Measurements from ENCODE around the gene ANXA4. TPM values are rescaled to one million over a fixed set of nuclear protein-coding genes. Genes with fewer than 3 reads are reported as not detected.
"Not testable (repeated sequence)": the region's sequence is repeated elsewhere in the genome, so short reads cannot be mapped to it uniquely, and the experiment has no call there.

The ANXA4 gene
- total RNA-seq, 1 donor from 2014 or later = 45.1 TPM

GRCh38 chr2:69768789-69769188 is 26.9 kb downstream of the ANXA4 start:
- no peaks in the 10 kb centered on the region for H3K9me3 Mint-ChIP-seq
- peaks cover 2% of the 10 kb centered on the region for H3K36me3 Mint-ChIP-seq
- no peak for TF ChIP-seq CTCF (IDR thresholded peaks at IDR 0.05; ENCODE audit: unreplicated experiment)
- H3K27ac Mint-ChIP-seq = no peak overlapping the region
- peaks cover 13% of the 10 kb centered on the region for H3K4me1 Mint-ChIP-seq
- no peak for DNase-seq (ENCODE audit: low spot score in 2 of 2, unreplicated experiment in 2 of 2)
- H3K27me3 Mint-ChIP-seq (ENCODE audit: low read depth) = no peaks in the 10 kb centered on the region
- no peak overlapping the region for H3K4me3 Mint-ChIP-seq

GRCh38 chr2:69769272-69769671 is 27.3 kb downstream of the ANXA4 start:
- no peak for DNase-seq (ENCODE audit: low spot score in 2 of 2, unreplicated experiment in 2 of 2)
- H3K36me3 Mint-ChIP-seq = no peaks in the 10 kb centered on the region
- TF ChIP-seq CTCF (IDR thresholded peaks at IDR 0.05; ENCODE audit: unreplicated experiment) = no peak
- peaks cover 13% of the 10 kb centered on the region for H3K4me1 Mint-ChIP-seq
- no peaks in the 10 kb centered on the region for H3K9me3 Mint-ChIP-seq
- no peaks in the 10 kb centered on the region for H3K27me3 Mint-ChIP-seq (ENCODE audit: low read depth)
- no peak overlapping the region for H3K4me3 Mint-ChIP-seq
- H3K27ac Mint-ChIP-seq = peak overlapping the region; percentile 45

GRCh38 chr2:69770193-69770702 is 28.3 kb downstream of the ANXA4 start:
- TF ChIP-seq CTCF (IDR thresholded peaks at IDR 0.05; ENCODE audit: unreplicated experiment) = no peak
- Mint-ChIP-seq H3K36me3 (peaks cover under 1% of the 10 kb centered on the region), H3K4me1 (peaks cover 15% of the 10 kb centered on the region), H3K4me3 (no peak overlapping the region), H3K27ac (peak overlapping the region; percentile 14), H3K9me3 (no peaks in the 10 kb centered on the region), H3K27me3 (ENCODE audit: low read depth) (no peaks in the 10 kb centered on the region)
- no peak for DNase-seq (ENCODE audit: low spot score in 2 of 2, unreplicated experiment in 2 of 2)

- Mint-ChIP-seq H3K27ac (no peak overlapping the region), H3K4me1 (peaks cover 15% of the 10 kb centered on the region)
Measured at GRCh38 chr2:69770747-69771146, 28.8 kb downstream of the ANXA4 start.

GRCh38 chr2:69771461-69771860 is 29.5 kb downstream of the ANXA4 start:
- Mint-ChIP-seq H3K36me3 (peaks cover 8% of the 10 kb centered on the region), H3K9me3 (no peaks in the 10 kb centered on the region), H3K4me1 (peaks cover 12% of the 10 kb centered on the region), H3K27ac (no peak overlapping the region), H3K27me3 (ENCODE audit: low read depth) (no peaks in the 10 kb centered on the region), H3K4me3 (no peak overlapping the region)
- no peak for TF ChIP-seq CTCF (IDR thresholded peaks at IDR 0.05; ENCODE audit: unreplicated experiment)
- no peak for DNase-seq (ENCODE audit: low spot score in 2 of 2, unreplicated experiment in 2 of 2)

More at GRCh38 chr2:69770747-69771146, 28.8 kb downstream of the ANXA4 start:
- H3K27me3 Mint-ChIP-seq (ENCODE audit: low read depth) = no peaks in the 10 kb centered on the region
- H3K36me3 Mint-ChIP-seq = peaks cover 5% of the 10 kb centered on the region
- no peak for DNase-seq (ENCODE audit: low spot score in 2 of 2, unreplicated experiment in 2 of 2)
- no peak overlapping the region for H3K4me3 Mint-ChIP-seq
- no peaks in the 10 kb centered on the region for H3K9me3 Mint-ChIP-seq
- no peak for TF ChIP-seq CTCF (IDR thresholded peaks at IDR 0.05; ENCODE audit: unreplicated experiment)

GRCh38 chr2:69773206-69773605 is 31.3 kb downstream of the ANXA4 start:
- Mint-ChIP-seq H3K4me3 (no peak overlapping the region), H3K4me1 (peaks cover 12% of the 10 kb centered on the region), H3K9me3 (no peaks in the 10 kb centered on the region), H3K27ac (no peak overlapping the region), H3K27me3 (ENCODE audit: low read depth) (no peaks in the 10 kb centered on the region), H3K36me3 (peaks cover 17% of the 10 kb centered on the region)
- no peak for DNase-seq (ENCODE audit: low spot score in 2 of 2, unreplicated experiment in 2 of 2)
- no peak for TF ChIP-seq CTCF (IDR thresholded peaks at IDR 0.05; ENCODE audit: unreplicated experiment)

GRCh38 chr2:69774258-69774983 is 32.5 kb downstream of the ANXA4 start:
- not testable (repeated sequence) for DNase-seq (ENCODE audit: low spot score in 2 of 2, unreplicated experiment in 2 of 2); H3K27ac Mint-ChIP-seq; H3K4me3 Mint-ChIP-seq; H3K9me3 Mint-ChIP-seq; H3K27me3 Mint-ChIP-seq (ENCODE audit: low read depth)
- peaks cover 12% of the 10 kb centered on the region for H3K4me1 Mint-ChIP-seq
- H3K36me3 Mint-ChIP-seq = peaks cover 17% of the 10 kb centered on the region

Measured in mesothelial cell of epicardium (in vitro differentiated cells).